PC-3 (cell line): ENCODE measurements around the gene CD151. TPM values are rescaled to one million over a fixed set of nuclear protein-coding genes. Genes with fewer than 3 reads are reported as not detected.

Experiments
- ATAC-seq: fragments of 200-7000 bp; cut with Tn5 transposase; 2 replicates; pipeline ENCODE4 v1.9.1; 2020; ENCODE audit warnings: mild to moderate bottlenecking, moderate library complexity
- BruUV-seq: library from RNA; stranded (reverse); fragments of 400-500 nt; replicated peaks from 2 replicates; lab custom pipeline; 2021; lab: Mats Ljungman, UMichigan
- CTCF ChIA-PET: fragments of 300-600 bp; sonication (Branson Sonifier 250); formaldehyde crosslinking; loops from one replicate; lab custom pipeline; 2022; ENCODE audit warnings: antibody characterized with exemption; lab: Charles Lee
- POLR2A ChIA-PET: fragments of 300-600 bp; sonication (Branson Sonifier 250); formaldehyde crosslinking; loops from one replicate; lab custom pipeline; 2022; ENCODE audit warnings: antibody characterized with exemption; ENCODE audit not compliant: unreplicated experiment; lab: Charles Lee
- DNase-seq: peaks from one replicate; pipeline ENCODE4 v3.0.0-alpha.2; 2015
- H2AFZ ChIP-seq: fragments of 300-600 bp; sonication (generic); 2 replicates; pipeline ENCODE4 v1.6.0; 2016; ENCODE audit warnings: antibody characterized with exemption, low read length
- H3F3A ChIP-seq: fragments of 300-600 bp; sonication (generic); one replicate; pipeline ENCODE4 v1.6.0; 2017; ENCODE audit warnings: antibody characterized with exemption, low read length, control low read depth, mild to moderate bottlenecking; ENCODE audit not compliant: unreplicated experiment
- H3K27ac ChIP-seq: fragments of 300-600 bp; sonication (generic); 2 replicates; pipeline ENCODE4 v1.5.1; 2016; ENCODE audit warnings: mild to moderate bottlenecking, low read length
- H3K27me3 ChIP-seq: fragments of 300-600 bp; sonication (generic); 2 replicates; pipeline ENCODE4 v1.6.1; 2016; ENCODE audit warnings: low read length, mixed read lengths
- H3K36me3 ChIP-seq: fragments of 300-600 bp; sonication (generic); 2 replicates; pipeline ENCODE4 v1.6.1; 2016; ENCODE audit warnings: low read depth, mixed run types, low read length, mixed read lengths
- H3K4me1 ChIP-seq: fragments of 300-600 bp; sonication (generic); 2 replicates; pipeline ENCODE4 v1.5.1; 2016; ENCODE audit warnings: low read length; ENCODE audit not compliant: insufficient read depth
- H3K4me2 ChIP-seq: fragments of 300-600 bp; sonication (generic); 2 replicates; pipeline ENCODE4 v1.6.0; 2016; ENCODE audit warnings: low read length
- H3K4me3 ChIP-seq: fragments of 300-600 bp; sonication (generic); 2 replicates; pipeline ENCODE4 v1.5.1; 2016; ENCODE audit warnings: mild to moderate bottlenecking, low read length, mixed read lengths
- H3K79me2 ChIP-seq: fragments of 300-600 bp; sonication (generic); 2 replicates; pipeline ENCODE4 v1.6.1; 2017; ENCODE audit warnings: low read length, mixed read lengths
- H3K9ac ChIP-seq: fragments of 300-600 bp; sonication (generic); 2 replicates; pipeline ENCODE4 v1.6.0; 2016; ENCODE audit warnings: mild to moderate bottlenecking, low read length
- H3K9me2 ChIP-seq: fragments of 300-600 bp; sonication (generic); replicated peaks from 2 replicates; pipeline ENCODE4 v1.6.1; 2016; ENCODE audit warnings: mixed run types, low read length, mixed read lengths
- H3K9me3 ChIP-seq: fragments of 300-600 bp; sonication (generic); 2 replicates; pipeline ENCODE4 v1.6.1; 2016; ENCODE audit warnings: low read length, mixed read lengths
- H4K20me1 ChIP-seq: fragments of 300-600 bp; sonication (generic); 2 replicates; pipeline ENCODE4 v1.6.1; 2016; ENCODE audit warnings: low read length, mixed read lengths
- CTCF ChIP-seq: fragments of 300-600 bp; sonication (generic); conservative IDR thresholded peaks from 2 replicates; pipeline ENCODE4 v1.5.1; 2017; ENCODE audit warnings: antibody characterized with exemption, low read depth, mild to moderate bottlenecking, low read length
- EZH2 ChIP-seq: fragments of 300-600 bp; sonication (generic); IDR thresholded peaks from one replicate; pipeline ENCODE4 v1.6.1; 2017; ENCODE audit warnings: antibody characterized with exemption, mild to moderate bottlenecking, low read length; ENCODE audit not compliant: unreplicated experiment
- EZH2phosphoT487 ChIP-seq: fragments of 300-600 bp; sonication (generic); IDR thresholded peaks from 2 replicates; pipeline ENCODE4 v1.6.1; 2018; ENCODE audit warnings: mild to moderate bottlenecking, antibody characterized with exemption, low read length, borderline replicate concordance
- intact Hi-C: fragments of 100-400 bp; cut with micrococcal nuclease; formaldehyde crosslinking; loops from 2 replicates; pipeline ENCODE4 v1.9.0; 2023
- total RNA-seq: library from RNA; depleted of rRNA; stranded (reverse); fragments of >200 nt; gene quantifications from 2 replicates; pipeline ENCODE4 v1.2.3, GENCODE V29; 2014

The CD151 gene
- total RNA-seq, 1 experiment from 2014 or later = 469 TPM

GRCh38 chr11:839875-840617, 7.3 kb downstream of the CD151 start:
- peak overlapping the region; percentile 100 for H3K4me3 ChIP-seq
- H3K9ac ChIP-seq = peak overlapping the region; percentile 97
- no peak for ATAC-seq
- no peak overlapping the region for H2AFZ ChIP-seq
- TF ChIP-seq CTCF (peak; percentile 56), EZH2 (no peak)
- H3K4me2 ChIP-seq = peak overlapping the region; percentile 90
- H4K20me1 ChIP-seq = peaks cover 41% of the 10 kb centered on the region
- H3F3A ChIP-seq = peaks cover 11% of the 10 kb centered on the region
- intact Hi-C loops = loop anchor here (5.0 kb wide), 1 partner anchor 212 kb away; no protein-coding TSS in a partner anchor
- H3K9me3 ChIP-seq = no peaks in the 10 kb centered on the region
- H3K79me2 ChIP-seq = peaks cover 75% of the 10 kb centered on the region
- ChIA-PET CTCF (no interaction called here), POLR2A (no interaction called here)
- H3K27ac ChIP-seq = no peak overlapping the region
- H3K9me2 ChIP-seq = no peaks in the 10 kb centered on the region
- peaks cover 53% of the 10 kb centered on the region for H3K36me3 ChIP-seq
- H3K4me1 ChIP-seq = peaks cover 33% of the 10 kb centered on the region
- no peaks in the 10 kb centered on the region for H3K27me3 ChIP-seq
- DNase-seq = peak; percentile 28
- BruUV-seq = no TSS peak

GRCh38 chr11:841981-842369, 9.2 kb downstream of the CD151 start:
- ChIA-PET CTCF (no interaction called here), POLR2A (interaction anchor here (0.6 kb wide), 1 partner anchor 423 kb away, joined by 3 read pairs; no protein-coding TSS in a partner anchor)
- H3K4me1 ChIP-seq = peaks cover 46% of the 10 kb centered on the region
- intact Hi-C loops = loop anchor here (5.0 kb wide), 1 partner anchor 210 kb away; no protein-coding TSS in a partner anchor
- no peaks in the 10 kb centered on the region for H3K27me3 ChIP-seq
- H3K4me2 ChIP-seq = peak overlapping the region; percentile 90
- no peaks in the 10 kb centered on the region for H3K9me2 ChIP-seq
- peak overlapping the region; percentile 100 for H3K4me3 ChIP-seq
- BruUV-seq = no TSS peak
- no peak overlapping the region for H2AFZ ChIP-seq
- peaks cover 78% of the 10 kb centered on the region for H3K79me2 ChIP-seq
- TF ChIP-seq CTCF (no peak), EZH2phosphoT487 (no peak), EZH2 (no peak)
- H3K36me3 ChIP-seq = peaks cover 43% of the 10 kb centered on the region
- no peak for DNase-seq
- peak overlapping the region; percentile 97 for H3K9ac ChIP-seq
- peaks cover 41% of the 10 kb centered on the region for H4K20me1 ChIP-seq
- H3F3A ChIP-seq = peaks cover 11% of the 10 kb centered on the region
- no peaks in the 10 kb centered on the region for H3K9me3 ChIP-seq
- no peak for ATAC-seq
- peak overlapping the region; percentile 87 for H3K27ac ChIP-seq
